Gastrocnemius medialis (tissue), 4 donors: Measurements from ENCODE around the gene WDR82. TPM values are rescaled to one million over a fixed set of nuclear protein-coding genes. Genes with fewer than 3 reads are reported as not detected.
A peak's percentile ranks its signal among the peaks of the same experiment; 100 is the strongest.

ENCODE experiments used
- ATAC-seq, 2 donors: fragments of 150-250 bp; one replicate each; pipeline ENCODE4 v1.9.1; 2016
- DNase-seq, 2 donors: peaks; one replicate each; pipeline ENCODE4 v3.0.0-alpha.2; 2019
- H3K27ac ChIP-seq, 4 donors: fragments of 200-600 bp; sonication (generic); 1 replicate in 1 of 4; 2 replicates in 3 of 4; pipeline ENCODE4 v1.5.1; 2016 to 2018; ENCODE audit warnings: mild to moderate bottlenecking in 2 of 4, moderate library complexity in 1 of 4
- H3K27me3 ChIP-seq, 3 donors: fragments of 200-600 bp; sonication (generic) in 2 of 3; 1 replicate in 1 of 3; 2 replicates in 2 of 3; pipeline versions ENCODE4 v1.5.1 to v1.6.0; 2016 to 2019; ENCODE audit warnings: mild to moderate bottlenecking in 1 of 3, moderate library complexity in 1 of 3
- H3K36me3 ChIP-seq, 2 donors: fragments of 200-600 bp; sonication (generic) in 1 of 2; one replicate each; pipeline ENCODE4 v1.5.1; 2017 to 2018
- H3K4me1 ChIP-seq, 2 donors: fragments of 200-600 bp; sonication (generic) in 1 of 2; one replicate each; pipeline ENCODE4 v1.5.1; 2016 to 2017; ENCODE audit warnings: mild to moderate bottlenecking in 2 of 2
- H3K4me3 ChIP-seq, 4 donors: fragments of 200-600 bp; sonication (generic) in 3 of 4; 1 replicate in 1 of 4; 2 replicates in 3 of 4; pipeline ENCODE4 v1.5.1; 2016 to 2019; ENCODE audit warnings: mild to moderate bottlenecking in 2 of 4
- H3K9me3 ChIP-seq, 3 donors: fragments of 200-600 bp; sonication (generic) in 2 of 3; 1 replicate in 1 of 3; 2 replicates in 2 of 3; pipeline ENCODE4 v1.5.1; 2016 to 2019
- POLR2A ChIP-seq, 2 donors: fragments of 450-650 bp; IDR thresholded peaks; one replicate each; pipeline ENCODE4 v1.6.1; 2017; ENCODE audit warnings: antibody characterized with exemption in 2 of 2, mild to moderate bottlenecking in 2 of 2, moderate library complexity in 2 of 2
- in situ Hi-C, 4 donors: fragments of 200-750 bp; cut with MboI; loops; one replicate each; pipeline versions ENCODE4 v1.15.0 to v1.8.0; 2017; ENCODE audit warnings: low sequenced_read_pairs in 4 of 4
- intact Hi-C: fragments of 100-400 bp; cut with DNase I; formaldehyde crosslinking; loops from one replicate; pipeline ENCODE4 v1.15.1; 2023; ENCODE audit warnings: low total_unique reads
- microRNA counts, 2 donors: library from miRNA; unstranded; fragments of <30 nt; microRNA quantifications; one replicate each; lab custom pipeline; 2016
- microRNA-seq, 2 donors: library from miRNA; unstranded; fragments of <30 nt; microRNA quantifications; one replicate each; pipeline ENCODE4, GENCODE V29; 2016; ENCODE audit warnings: borderline replicate concordance in 2 of 2
- total RNA-seq, 4 donors: library from RNA; depleted of rRNA; stranded (reverse); fragments of >200 nt; gene quantifications; one replicate each; pipeline versions ENCODE4 v1.1.0 to v1.2.3, GENCODE V29; 2016
- TF ChIP-seq, protein P1 (sequence below), 5 experiments: fragments of 450-650 bp in 3 of 5; fragments of 200-600 bp in 2 of 5; sonication (generic) in 2 of 5; IDR thresholded peaks in 4 of 5; conservative IDR thresholded peaks in 1 of 5; 1 replicate in 4 of 5; 2 replicates in 1 of 5; pipeline ENCODE4 v1.5.1; 2016 to 2019; ENCODE audit warnings: antibody characterized with exemption in 5 of 5, mild to moderate bottlenecking in 3 of 5, moderate library complexity in 3 of 5

Gene WDR82
- total RNA-seq, 4 donors from 2014 or later: 54.1 to 64.9 (median 59.3) TPM

DNA sequence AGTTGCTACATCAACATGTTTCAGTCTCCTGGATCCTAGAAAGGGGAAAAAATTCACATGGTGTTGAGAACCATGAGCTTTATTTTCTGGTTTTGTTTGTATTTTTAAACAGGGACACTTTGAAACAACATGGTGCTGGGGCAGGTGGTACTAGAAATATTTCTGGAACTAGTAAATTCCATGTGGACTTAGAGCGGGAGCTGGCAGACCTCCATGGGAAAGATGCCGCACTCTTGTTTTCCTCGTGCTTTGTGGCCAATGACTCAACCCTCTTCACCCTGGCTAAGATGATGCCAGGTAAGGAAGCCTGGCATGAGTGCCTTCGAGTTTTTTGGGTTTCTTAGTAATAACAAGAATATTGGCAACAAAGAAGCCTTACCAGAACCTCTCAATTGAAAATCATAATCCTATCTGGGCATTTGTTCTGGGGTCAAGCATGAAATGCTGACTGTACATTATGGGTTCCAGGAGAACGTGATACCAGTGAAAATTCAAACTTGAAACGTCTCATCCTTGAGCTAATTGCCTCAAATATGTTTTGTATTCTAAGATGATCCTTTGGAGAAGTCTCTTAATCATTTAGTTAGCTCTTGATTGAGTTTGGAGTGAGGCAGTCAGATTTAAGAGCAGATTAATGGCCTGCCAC is 72.6 kb downstream of the WDR82 start:
- ATAC-seq (peak in 1 of 2 donors; percentile 39), DNase-seq (no peak)
- in situ Hi-C loops: no loop called here
- no peaks in the 10 kb centered on the region for H3K9me3 ChIP-seq
- no peaks in the 10 kb centered on the region for H3K27me3 ChIP-seq
- H3K4me1 ChIP-seq: no peaks in the 10 kb centered on the region
- peak overlapping the region in 2 of 4 donors; percentile 22 to 28 for H3K27ac ChIP-seq
- H3K36me3 ChIP-seq: peaks cover 9 to 98% of the 10 kb centered on the region in 2 donors
- TF ChIP-seq, protein P1, sequence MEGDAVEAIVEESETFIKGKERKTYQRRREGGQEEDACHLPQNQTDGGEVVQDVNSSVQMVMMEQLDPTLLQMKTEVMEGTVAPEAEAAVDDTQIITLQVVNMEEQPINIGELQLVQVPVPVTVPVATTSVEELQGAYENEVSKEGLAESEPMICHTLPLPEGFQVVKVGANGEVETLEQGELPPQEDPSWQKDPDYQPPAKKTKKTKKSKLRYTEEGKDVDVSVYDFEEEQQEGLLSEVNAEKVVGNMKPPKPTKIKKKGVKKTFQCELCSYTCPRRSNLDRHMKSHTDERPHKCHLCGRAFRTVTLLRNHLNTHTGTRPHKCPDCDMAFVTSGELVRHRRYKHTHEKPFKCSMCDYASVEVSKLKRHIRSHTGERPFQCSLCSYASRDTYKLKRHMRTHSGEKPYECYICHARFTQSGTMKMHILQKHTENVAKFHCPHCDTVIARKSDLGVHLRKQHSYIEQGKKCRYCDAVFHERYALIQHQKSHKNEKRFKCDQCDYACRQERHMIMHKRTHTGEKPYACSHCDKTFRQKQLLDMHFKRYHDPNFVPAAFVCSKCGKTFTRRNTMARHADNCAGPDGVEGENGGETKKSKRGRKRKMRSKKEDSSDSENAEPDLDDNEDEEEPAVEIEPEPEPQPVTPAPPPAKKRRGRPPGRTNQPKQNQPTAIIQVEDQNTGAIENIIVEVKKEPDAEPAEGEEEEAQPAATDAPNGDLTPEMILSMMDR (IDR thresholded peaks at IDR 0.05 in 4 of 5, conservative IDR thresholded peaks at IDR 0.05 in 1 of 5): no peak
- TF ChIP-seq POLR2A (IDR thresholded peaks at IDR 0.05): no peak
- no peak overlapping the region for H3K4me3 ChIP-seq
- intact Hi-C loops: no loop called here

MicroRNAs encoded within 50 kb of the gene (microRNA counts, 767-probe panel; counts per million panel counts)
- 14,101 to 14,427 counts per million in 2 donors for microRNA hsa-let-7g-5p (lab: Ali Mortazavi, UCI)

Small RNAs within 50 kb of the gene (microRNA-seq; reads per million reads assigned to microRNA genes)
- gene MIR135A1: 0 reads per million in 2 donors
- 129,901 to 131,431 reads per million in 2 donors for gene MIRLET7G

Other genes starting within 250 kb of the WDR82 start
- gene DUSP7, start 222.1 kb downstream of the WDR82 start, total RNA-seq: 10 to 100 TPM; 14.0 to 39.7 (median 26.3) TPM
- gene POC1A, start 124.2 kb downstream of the WDR82 start, total RNA-seq: 1 to 10 TPM in 1 of 4 donors, under 1 TPM in 3; 0.51 to 3.2 (median 0.81) TPM
- gene ALAS1, start 80.5 kb downstream of the WDR82 start, total RNA-seq: 10 to 100 TPM; 61.0 to 99.8 (median 68.4) TPM
- under 1 TPM in 3 of 4 donors, not detected in 1; 0.07 to 0.41 (median 0.13) TPM for gene TLR9, start 53.0 kb downstream of the WDR82 start, total RNA-seq
- gene TWF2, start 39.5 kb downstream of the WDR82 start, total RNA-seq: 100 to 1,000 TPM in 3 of 4 donors, 10 to 100 TPM in 1; 99.2 to 222 (median 168) TPM
- 1 to 10 TPM in 3 of 4 donors, under 1 TPM in 1; 0.97 to 5.2 (median 3.5) TPM for gene PPM1M, start 32.9 kb downstream of the WDR82 start, total RNA-seq
- 10 to 100 TPM in 1 of 4 donors, 1 to 10 TPM in 3; 5.1 to 11.2 (median 7.7) TPM for gene GLYCTK, start 9.2 kb upstream of the WDR82 start, total RNA-seq
- 1 to 10 TPM; 1.4 to 6.8 (median 2.0) TPM for gene DNAH1, start 37.7 kb upstream of the WDR82 start, total RNA-seq
- gene BAP1, start 131.4 kb upstream of the WDR82 start, total RNA-seq: 10 to 100 TPM; 69.8 to 88.2 (median 76.5) TPM
- gene PHF7, start 132.0 kb upstream of the WDR82 start, total RNA-seq: 10 to 100 TPM in 1 of 4 donors, 1 to 10 TPM in 3; 3.1 to 11.4 (median 6.8) TPM
- 10 to 100 TPM in 3 of 4 donors, 1 to 10 TPM in 1; 3.8 to 20.3 (median 13.1) TPM for gene SEMA3G, start 166.5 kb upstream of the WDR82 start, total RNA-seq
- over 10,000 TPM in 1 of 4 donors, 1,000 to 10,000 TPM in 3; 5,017 to 11,453 (median 7,253) TPM for gene TNNC1, start 175.4 kb upstream of the WDR82 start, total RNA-seq
- gene NISCH, start 177.0 kb upstream of the WDR82 start, total RNA-seq: 10 to 100 TPM; 19.2 to 38.3 (median 25.0) TPM
- 10 to 100 TPM; 10.3 to 27.2 (median 23.3) TPM for gene STAB1, start 216.7 kb upstream of the WDR82 start, total RNA-seq